Body of pancreas (tissue), 4 donors: Measurements from ENCODE around the gene PODXL. TPM values are rescaled to one million over a fixed set of nuclear protein-coding genes. Genes with fewer than 3 reads are reported as not detected.

Source experiments
- ATAC-seq: fragments of 150-250 bp; one replicate; pipeline ENCODE4 v1.9.1; 2016
- DNase-seq, 4 donors: peaks; one replicate each; pipeline ENCODE4 v3.0.0-alpha.2; 2019
- H3K27ac ChIP-seq, 4 donors: fragments of 200-600 bp; sonication (generic); 1 replicate in 3 of 4; 2 replicates in 1 of 4; pipeline versions ENCODE4 v1.5.1 to v1.6.1; 2016 to 2019; ENCODE audit warnings: mild to moderate bottlenecking in 1 of 4, mixed read lengths in 1 of 4, moderate library complexity in 1 of 4
- H3K27me3 ChIP-seq, 2 donors: fragments of 200-600 bp; sonication (generic); one replicate each; pipeline ENCODE4 v1.6.0; 2016; ENCODE audit warnings: mild to moderate bottlenecking in 1 of 2
- H3K36me3 ChIP-seq, 2 donors: fragments of 200-600 bp; sonication (generic); replicated peaks in 1 of 2; 2 replicates each; pipeline ENCODE4 v1.5.1; 2016; ENCODE audit warnings: low read depth in 2 of 2; ENCODE audit not compliant: insufficient read depth in 1 of 2
- H3K4me1 ChIP-seq: fragments of 200-600 bp; sonication (generic); one replicate; pipeline ENCODE4 v1.6.0; 2016
- H3K4me3 ChIP-seq, 2 donors: fragments of 200-600 bp; sonication (generic); 1 replicate in 1 of 2; 2 replicates in 1 of 2; pipeline ENCODE4 v1.5.1; 2016 to 2019
- H3K9me3 ChIP-seq, 3 donors: fragments of 200-600 bp; sonication (generic); 1 replicate in 2 of 3; 2 replicates in 1 of 3; pipeline ENCODE4 v1.5.1; 2016
- CTCF ChIP-seq, 7 experiments: fragments of 450-650 bp in 4 of 7; fragments of 200-600 bp in 3 of 7; sonication (generic) in 3 of 7; IDR thresholded peaks; one replicate each; pipeline ENCODE4 v1.5.1; 2016 to 2019; ENCODE audit warnings: antibody characterized with exemption in 7 of 7
- POLR2A ChIP-seq, 3 donors: fragments of 450-650 bp; IDR thresholded peaks; one replicate each; pipeline ENCODE4 v1.6.1; 2016; ENCODE audit warnings: antibody characterized with exemption in 3 of 3, mild to moderate bottlenecking in 2 of 3
- WGBS, 2 donors: methylation state at CpG; one replicate each; pipeline ENCODE4 v1.1.5; 2017; 5-methylcytosine and 5-hydroxymethylcytosine counted together
- intact Hi-C: fragments of 100-400 bp; cut with DNase I; formaldehyde crosslinking; loops from one replicate; pipeline ENCODE4 v1.15.1; 2023
- total RNA-seq, 2 donors: library from RNA; depleted of rRNA; stranded (reverse); fragments of >200 nt; gene quantifications; one replicate each; pipeline ENCODE4 v1.1.0, GENCODE V29; 2016

The PODXL gene
- total RNA-seq, 2 donors from 2014 or later: 36.9 to 106 TPM

- 84 to 90% methylated on average over 9 of the region's 9 CpGs for WGBS, 2 donors
- Histone ChIP-seq H3K36me3 (no peaks in the 10 kb centered on the region), H3K27me3 (no peaks in the 10 kb centered on the region), H3K27ac (no peak overlapping the region), H3K4me1 (no peaks in the 10 kb centered on the region), H3K9me3 (no peaks in the 10 kb centered on the region), H3K4me3 (no peak overlapping the region)
- no peak for TF ChIP-seq POLR2A (IDR thresholded peaks at IDR 0.05)
- TF ChIP-seq CTCF (IDR thresholded peaks at IDR 0.05): no peak
- ATAC-seq (no peak), DNase-seq (no peak)
- intact Hi-C loops: no loop called here
Measured at GRCh38 chr7:131583430-131583829, 27.0 kb upstream of the PODXL start.

GRCh38 chr7:131581241-131582051 lies 25.0 kb upstream of the PODXL start:
- peak; percentile 14 to 42 (median 26) for DNase-seq
- no peak overlapping the region for H3K4me3 ChIP-seq
- H3K27me3 ChIP-seq: no peaks in the 10 kb centered on the region
- H3K9me3 ChIP-seq: no peaks in the 10 kb centered on the region
- TF ChIP-seq POLR2A (IDR thresholded peaks at IDR 0.05) (no peak), CTCF (IDR thresholded peaks at IDR 0.05) (peak in 1 of 7 experiments; percentile 15)
- WGBS, 2 donors: 68 to 90% methylated on average over 2 to 16 of the region's 16 CpGs
- H3K27ac ChIP-seq: peak overlapping the region in 1 of 4 donors; percentile 19
- intact Hi-C loops: no loop called here
- no peaks in the 10 kb centered on the region for H3K4me1 ChIP-seq
- peak; percentile 66 for ATAC-seq
- H3K36me3 ChIP-seq: no peaks in the 10 kb centered on the region

GRCh38 chr7:131578602-131579001 lies 22.2 kb upstream of the PODXL start:
- DNase-seq (no peak), ATAC-seq (no peak)
- Histone ChIP-seq H3K36me3 (no peaks in the 10 kb centered on the region), H3K4me3 (no peak overlapping the region), H3K9me3 (no peaks in the 10 kb centered on the region), H3K4me1 (no peaks in the 10 kb centered on the region), H3K27ac (no peak overlapping the region), H3K27me3 (no peaks in the 10 kb centered on the region)
- TF ChIP-seq POLR2A (IDR thresholded peaks at IDR 0.05): no peak
- no peak for TF ChIP-seq CTCF (IDR thresholded peaks at IDR 0.05)
- intact Hi-C loops: no loop called here
- 47 to 83% methylated on average over 3 of the region's 3 CpGs for WGBS, 2 donors

- ATAC-seq (no peak), DNase-seq (no peak)
- Histone ChIP-seq H3K4me3 (no peak overlapping the region), H3K27ac (no peak overlapping the region), H3K27me3 (no peaks in the 10 kb centered on the region), H3K36me3 (no peaks in the 10 kb centered on the region), H3K9me3 (no peaks in the 10 kb centered on the region), H3K4me1 (no peaks in the 10 kb centered on the region)
- 91 to 96% methylated on average over 6 of the region's 6 CpGs for WGBS, 2 donors
- TF ChIP-seq POLR2A (IDR thresholded peaks at IDR 0.05) (no peak), CTCF (IDR thresholded peaks at IDR 0.05) (no peak)
- intact Hi-C loops: no loop called here
Measured at GRCh38 chr7:131574741-131575140, 18.3 kb upstream of the PODXL start.

GRCh38 chr7:131570401-131570800 lies 14.0 kb upstream of the PODXL start:
- Histone ChIP-seq H3K9me3 (no peaks in the 10 kb centered on the region), H3K4me3 (no peak overlapping the region), H3K36me3 (no peaks in the 10 kb centered on the region), H3K27ac (no peak overlapping the region), H3K4me1 (no peaks in the 10 kb centered on the region), H3K27me3 (no peaks in the 10 kb centered on the region)
- intact Hi-C loops: no loop called here
- 88 to 96% methylated on average over 5 of the region's 5 CpGs for WGBS, 2 donors
- ATAC-seq (no peak), DNase-seq (no peak)
- TF ChIP-seq POLR2A (IDR thresholded peaks at IDR 0.05) (no peak), CTCF (IDR thresholded peaks at IDR 0.05) (no peak)
